SU-DHL-6 (cell line): ENCODE measurements around the gene ENTR1.

Experiments
- EZH2phosphoT487 ChIP-seq: fragments of 200-600 bp; sonication (generic), shearing (Covaris generic); conservative IDR thresholded peaks from 2 replicates; pipeline ENCODE4 v1.6.1; 2018; ENCODE audit warnings: mild to moderate bottlenecking, antibody characterized with exemption, low read length, moderate library complexity, mixed read lengths
- TF ChIP-seq, protein P1 (sequence below): fragments of 200-600 bp; sonication (generic); IDR thresholded peaks from one replicate; pipeline ENCODE4 v1.5.1; 2017; ENCODE audit warnings: antibody characterized with exemption, mild to moderate bottlenecking, low read length, moderate library complexity; ENCODE audit not compliant: insufficient read depth, poor library complexity, severe bottlenecking

- TF ChIP-seq, protein P1, sequence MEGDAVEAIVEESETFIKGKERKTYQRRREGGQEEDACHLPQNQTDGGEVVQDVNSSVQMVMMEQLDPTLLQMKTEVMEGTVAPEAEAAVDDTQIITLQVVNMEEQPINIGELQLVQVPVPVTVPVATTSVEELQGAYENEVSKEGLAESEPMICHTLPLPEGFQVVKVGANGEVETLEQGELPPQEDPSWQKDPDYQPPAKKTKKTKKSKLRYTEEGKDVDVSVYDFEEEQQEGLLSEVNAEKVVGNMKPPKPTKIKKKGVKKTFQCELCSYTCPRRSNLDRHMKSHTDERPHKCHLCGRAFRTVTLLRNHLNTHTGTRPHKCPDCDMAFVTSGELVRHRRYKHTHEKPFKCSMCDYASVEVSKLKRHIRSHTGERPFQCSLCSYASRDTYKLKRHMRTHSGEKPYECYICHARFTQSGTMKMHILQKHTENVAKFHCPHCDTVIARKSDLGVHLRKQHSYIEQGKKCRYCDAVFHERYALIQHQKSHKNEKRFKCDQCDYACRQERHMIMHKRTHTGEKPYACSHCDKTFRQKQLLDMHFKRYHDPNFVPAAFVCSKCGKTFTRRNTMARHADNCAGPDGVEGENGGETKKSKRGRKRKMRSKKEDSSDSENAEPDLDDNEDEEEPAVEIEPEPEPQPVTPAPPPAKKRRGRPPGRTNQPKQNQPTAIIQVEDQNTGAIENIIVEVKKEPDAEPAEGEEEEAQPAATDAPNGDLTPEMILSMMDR: no peak
- TF ChIP-seq EZH2phosphoT487: no peak
These were observed 18.7 kb upstream of the ENTR1 start for GRCh38 chr9:136429075-136429628.
